Ovary (tissue), 3 donors: ENCODE results near the gene APBB2.

ENCODE experiments used
- CTCF ChIP-seq, 3 donors: fragments of 450-650 bp in 2 of 3; fragments of 200-600 bp in 1 of 3; IDR thresholded peaks; one replicate each; pipeline versions ENCODE4 v1.5.1 to v1.8.0; 2016 to 2022; ENCODE audit warnings: antibody characterized with exemption in 3 of 3, mild to moderate bottlenecking in 1 of 3
- EP300 ChIP-seq: sonication (generic); formaldehyde crosslinking; IDR thresholded peaks from one replicate; pipeline ENCODE4 v1.6.1; 2017; ENCODE audit warnings: antibody characterized with exemption
- donor health status: DM: no; HTN: no; CAD: no.

GRCh38 chr4:41069838-41070237 lies 144.5 kb downstream of the APBB2 start:
- TF ChIP-seq CTCF (IDR thresholded peaks at IDR 0.05) (no peak), EP300 (no peak)
